ENCODE results near the gene C1orf198. TPM values are rescaled to one million over a fixed set of nuclear protein-coding genes. Genes with fewer than 3 reads are reported as not detected.

The C1orf198 gene
- total RNA-seq, 3 donors from 2014 or later = 63.6 to 138 (median 124) TPM

DNA sequence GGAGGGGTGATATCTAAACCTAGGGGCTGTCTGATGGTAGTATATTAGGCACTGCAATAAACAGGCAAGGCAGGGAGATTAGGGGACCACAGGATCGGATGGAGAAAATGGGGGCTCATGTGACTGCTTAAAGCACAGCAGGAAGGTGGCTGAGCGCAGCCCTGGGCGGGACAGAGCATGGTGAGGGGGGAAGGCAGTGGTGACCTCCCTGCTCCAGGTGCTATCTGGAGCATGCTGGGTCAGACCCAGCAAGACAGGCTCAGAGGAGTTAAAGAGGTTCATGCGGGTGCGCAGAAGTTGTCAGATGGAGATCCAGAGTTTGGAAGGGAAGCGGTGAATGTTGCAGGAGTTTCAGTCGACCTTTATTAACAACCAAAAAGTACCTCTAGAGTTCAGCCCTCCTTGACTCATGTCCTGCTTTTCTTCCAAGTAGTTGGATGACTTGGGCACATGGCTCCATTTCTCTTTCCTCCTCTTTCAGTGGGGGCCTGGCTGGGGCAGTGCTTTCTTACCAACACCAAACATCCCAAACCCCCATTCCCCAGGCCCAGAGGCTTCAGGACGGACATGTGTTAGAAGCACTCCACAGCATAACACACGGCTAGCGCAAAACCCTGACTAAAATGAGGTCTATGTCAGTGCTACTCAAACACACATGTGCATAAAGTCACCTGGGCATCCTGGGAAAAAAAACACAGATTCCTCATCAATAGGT, 79.6 kb downstream of the C1orf198 start:
- Histone ChIP-seq H3K27ac (no peak overlapping the region), H3K4me3 (no peak overlapping the region), H3K36me3 (no peaks in the 10 kb centered on the region), H3K9me3 (no peaks in the 10 kb centered on the region), H3K27me3 (no peaks in the 10 kb centered on the region), H3K4me1 (no peaks in the 10 kb centered on the region)
- TF ChIP-seq CTCF (IDR thresholded peaks at IDR 0.05) = no peak
- TF ChIP-seq POLR2AphosphoS5 (IDR thresholded peaks at IDR 0.05) = no peak
- TF ChIP-seq POLR2A (IDR thresholded peaks at IDR 0.05) = no peak
- no peak for DNase-seq (ENCODE audit: low spot score in 2 of 2)
- intact Hi-C loops (cut with DNase I; ENCODE audit: low total_unique reads) = no loop called here

DNA sequence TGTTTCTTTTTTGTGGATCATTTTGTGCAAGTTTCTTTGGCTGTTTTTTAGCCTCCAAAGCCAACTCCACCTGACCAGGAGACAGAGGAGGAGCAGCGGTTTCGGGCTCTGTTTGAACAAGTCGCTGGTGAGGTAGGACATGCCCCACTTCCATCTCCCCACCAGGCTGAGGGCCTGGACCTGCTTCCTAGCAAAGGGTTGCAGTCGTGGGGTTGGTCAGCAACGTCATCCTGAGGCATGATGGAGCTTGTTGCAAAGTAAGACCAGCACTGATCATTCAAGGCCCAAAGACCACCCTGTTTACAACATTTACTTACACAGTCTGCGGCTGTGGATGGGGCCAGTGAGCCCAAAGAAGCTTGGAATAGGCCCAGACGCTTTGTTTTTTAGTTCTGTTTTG, 80.8 kb downstream of the C1orf198 start:
- Histone ChIP-seq H3K4me1 (no peaks in the 10 kb centered on the region), H3K27me3 (no peaks in the 10 kb centered on the region), H3K27ac (no peak overlapping the region), H3K36me3 (no peaks in the 10 kb centered on the region), H3K4me3 (no peak overlapping the region), H3K9me3 (no peaks in the 10 kb centered on the region)
- TF ChIP-seq POLR2A (IDR thresholded peaks at IDR 0.05) (no peak), CTCF (IDR thresholded peaks at IDR 0.05) (no peak), POLR2AphosphoS5 (IDR thresholded peaks at IDR 0.05) (no peak)
- DNase-seq (ENCODE audit: low spot score in 2 of 2) = no peak
- intact Hi-C loops (cut with DNase I; ENCODE audit: low total_unique reads) = no loop called here

Other genes with a start within 250 kb of the C1orf198 start
- gene COG2, start 226.0 kb downstream of the C1orf198 start, total RNA-seq = 10 to 100 TPM; 22.9 to 44.3 (median 33.4) TPM
- gene AGT, start 154.4 kb downstream of the C1orf198 start, total RNA-seq = 1 to 10 TPM in 2 of 3 donors, under 1 TPM in 1; 0.59 to 9.1 (median 8.2) TPM
- 1 to 10 TPM in 1 of 3 donors, not detected in 2; 2.3 TPM for gene CAPN9, start 121.1 kb downstream of the C1orf198 start, total RNA-seq
- gene TTC13, start 110.3 kb upstream of the C1orf198 start, total RNA-seq = 10 to 100 TPM; 20.5 to 26.6 (median 22.0) TPM
- gene ARV1, start 110.6 kb upstream of the C1orf198 start, total RNA-seq = 10 to 100 TPM; 20.8 to 23.0 (median 21.0) TPM
- 10 to 100 TPM; 30.7 to 97.1 (median 39.0) TPM for gene FAM89A, start 171.7 kb upstream of the C1orf198 start, total RNA-seq

Data from breast epithelium (tissue), 4 donors.